ENCODE results near the gene HORMAD2. TPM values are rescaled to one million over a fixed set of nuclear protein-coding genes. Genes with fewer than 3 reads are reported as not detected.

HORMAD2 gene
- total and polyA plus RNA-seq, 2 donors (not counting 1 experiment from before 2014, with no cell fraction given), result not detected

GRCh38 chr22:30159561-30160353 lies 79.5 kb downstream of the HORMAD2 start:
- H3K27me3 Mint-ChIP-seq, result peaks cover 24% of the 10 kb centered on the region
- POLR2A ChIA-PET, result no interaction called here
- no peaks in the 10 kb centered on the region for H3K4me1 ChIP-seq (ENCODE audit: control insufficient read depth in 2 of 2, insufficient read depth in 2 of 2, low read length in 2 of 2)
- H3K27ac ChIP-seq (ENCODE audit: low read length in 2 of 2), result no peak overlapping the region
- H3K4me1 Mint-ChIP-seq, result no peaks in the 10 kb centered on the region
- no peaks in the 10 kb centered on the region for H3K27me3 ChIP-seq (replicated peaks in 1 of 4; ENCODE audit: control extremely low read depth in 1 of 4, control insufficient read depth in 3 of 4, insufficient read depth in 4 of 4, low read length in 3 of 4)
- H3K79me2 ChIP-seq (ENCODE audit: control insufficient read depth, insufficient read depth, low read length), result no peaks in the 10 kb centered on the region
- intact Hi-C loops (cut with micrococcal nuclease), result no loop called here
- no peaks in the 10 kb centered on the region for H3K9me3 ChIP-seq (ENCODE audit: control extremely low read depth in 1 of 3, control insufficient read depth in 2 of 3, insufficient read depth in 1 of 3, low read length in 2 of 3)
- no peak for ATAC-seq (ENCODE audit: low read depth)
- no peak overlapping the region for H3K4me3 Mint-ChIP-seq
- H4K20me1 ChIP-seq (ENCODE audit: control insufficient read depth, insufficient read depth, low read length, poor library complexity, severe bottlenecking), result no peaks in the 10 kb centered on the region
- TF ChIP-seq EZH2 (IDR thresholded peaks at IDR 0.05; ENCODE audit: borderline replicate concordance, insufficient read depth, low read depth, low read length, poor library complexity, severe bottlenecking) (no peak), CTCF (IDR thresholded peaks at IDR 0.05) (no peak)
- 71% methylated on average over 1 of the region's 2 CpGs for WGBS (ENCODE audit: insufficient coverage)
- no peak overlapping the region for H3K9ac ChIP-seq (ENCODE audit: low read length)
- H3K27ac Mint-ChIP-seq, result no peak overlapping the region
- H3K4me2 ChIP-seq (replicated peaks; ENCODE audit: low read depth, low read length, poor library complexity, severe bottlenecking), result no peak overlapping the region
- H3K36me3 ChIP-seq (replicated peaks in 1 of 2; ENCODE audit: control extremely low read depth in 1 of 2, control insufficient read depth in 1 of 2, extremely low read depth in 1 of 2, insufficient read depth in 2 of 2, low read length in 1 of 2), result no peaks in the 10 kb centered on the region
- H3K9me3 Mint-ChIP-seq (ENCODE audit: insufficient read depth), result no peaks in the 10 kb centered on the region
- no peak overlapping the region for H3K4me3 ChIP-seq (ENCODE audit: control extremely low read depth in 1 of 5, extremely low read depth in 1 of 5, insufficient read depth in 1 of 5, low read depth in 2 of 5, low read length in 4 of 5)
- DNase-seq, result no peak
- H2AFZ ChIP-seq (ENCODE audit: insufficient read depth, low read depth, low read length, poor library complexity, severe bottlenecking), result no peak overlapping the region
- CTCF ChIA-PET, result no interaction called here

- CTCF ChIA-PET, result no interaction called here
- no peak overlapping the region for H3K4me3 Mint-ChIP-seq
- H3K27ac ChIP-seq (ENCODE audit: low read length in 2 of 2), result no peak overlapping the region
Measured at GRCh38 chr22:30161051-30161469, 80.8 kb downstream of the HORMAD2 start.

More at GRCh38 chr22:30161051-30161469, 80.8 kb downstream of the HORMAD2 start:
- H3K36me3 ChIP-seq (replicated peaks in 1 of 2; ENCODE audit: control extremely low read depth in 1 of 2, control insufficient read depth in 1 of 2, extremely low read depth in 1 of 2, insufficient read depth in 2 of 2, low read length in 1 of 2), result no peaks in the 10 kb centered on the region
- intact Hi-C loops (cut with micrococcal nuclease), result no loop called here
- H4K20me1 ChIP-seq (ENCODE audit: control insufficient read depth, insufficient read depth, low read length, poor library complexity, severe bottlenecking), result no peaks in the 10 kb centered on the region
- no peak for DNase-seq
- no peak for TF ChIP-seq CTCF (IDR thresholded peaks at IDR 0.05)
- TF ChIP-seq EZH2 (IDR thresholded peaks at IDR 0.05; ENCODE audit: borderline replicate concordance, insufficient read depth, low read depth, low read length, poor library complexity, severe bottlenecking), result no peak
- Mint-ChIP-seq H3K4me1 (no peaks in the 10 kb centered on the region), H3K27me3 (peaks cover 25% of the 10 kb centered on the region), H3K27ac (no peak overlapping the region), H3K9me3 (ENCODE audit: insufficient read depth) (no peaks in the 10 kb centered on the region)
- no peak overlapping the region for H3K4me3 ChIP-seq (ENCODE audit: control extremely low read depth in 1 of 5, extremely low read depth in 1 of 5, insufficient read depth in 1 of 5, low read depth in 2 of 5, low read length in 4 of 5)
- no peaks in the 10 kb centered on the region for H3K9me3 ChIP-seq (ENCODE audit: control extremely low read depth in 1 of 3, control insufficient read depth in 2 of 3, insufficient read depth in 1 of 3, low read length in 2 of 3)
- no peak overlapping the region for H3K4me2 ChIP-seq (replicated peaks; ENCODE audit: low read depth, low read length, poor library complexity, severe bottlenecking)
- H3K9ac ChIP-seq (ENCODE audit: low read length), result no peak overlapping the region
- ATAC-seq (ENCODE audit: low read depth), result no peak
- POLR2A ChIA-PET, result no interaction called here
- no peaks in the 10 kb centered on the region for H3K79me2 ChIP-seq (ENCODE audit: control insufficient read depth, insufficient read depth, low read length)
- no peaks in the 10 kb centered on the region for H3K4me1 ChIP-seq (ENCODE audit: control insufficient read depth in 2 of 2, insufficient read depth in 2 of 2, low read length in 2 of 2)
- peaks cover 0 to 5% (median 0%) of the 10 kb centered on the region in 4 experiments for H3K27me3 ChIP-seq (replicated peaks in 1 of 4; ENCODE audit: control extremely low read depth in 1 of 4, control insufficient read depth in 3 of 4, insufficient read depth in 4 of 4, low read length in 3 of 4)
- no peak overlapping the region for H2AFZ ChIP-seq (ENCODE audit: insufficient read depth, low read depth, low read length, poor library complexity, severe bottlenecking)

Measured in B cell (primary cell).